ENCODE results near the gene KCNE1. TPM values are rescaled to one million over a fixed set of nuclear protein-coding genes. Genes with fewer than 3 reads are reported as not detected.

KCNE1 gene
- total RNA-seq, 1 experiment from 2014 or later = not detected

- DNase-seq (ENCODE audit: low read depth, low spot score) (no peak), ATAC-seq (no peak)
- intact Hi-C loops (cut with micrococcal nuclease; ENCODE audit: unreplicated experiment) (no loop called here), in situ Hi-C loops (cut with HindIII; ENCODE audit: low pct_unique_long_range_greater_than_20kb, low sequenced_read_pairs) (no loop called here)
- BruUV-seq (replicated peaks) = no TSS peak
- TF ChIP-seq POLR2AphosphoS5 (IDR thresholded peaks at IDR 0.05; ENCODE audit: low read depth, low read length) (no peak), CTCF (IDR thresholded peaks at IDR 0.05) (no peak), REST (IDR thresholded peaks at IDR 0.05; ENCODE audit: insufficient read depth in 1 of 2, low read depth in 2 of 2, low read length in 1 of 2) (no peak)
- peaks cover 9% of the 10 kb centered on the region for H3K4me1 ChIP-seq (ENCODE audit: control insufficient read depth, insufficient read depth, low read length)
- no peaks in the 10 kb centered on the region for H3K9me3 ChIP-seq (ENCODE audit: control insufficient read depth, insufficient read depth, low read depth, low read length)
- no peak overlapping the region for H3K4me3 ChIP-seq (ENCODE audit: low read depth in 2 of 2, low read length in 2 of 2)
- H3K27me3 ChIP-seq (ENCODE audit: control insufficient read depth, insufficient read depth, low read length) = no peaks in the 10 kb centered on the region
- ChIA-PET CTCF (no interaction called here), POLR2A (no interaction called here)
- no peaks in the 10 kb centered on the region for H3K36me3 ChIP-seq (ENCODE audit: control insufficient read depth, insufficient read depth, low read length)
- H3K27ac ChIP-seq (ENCODE audit: low read length) = no peak overlapping the region
Observed at GRCh38 chr21:34548781-34549376, 36.9 kb upstream of the KCNE1 start.

DNA sequence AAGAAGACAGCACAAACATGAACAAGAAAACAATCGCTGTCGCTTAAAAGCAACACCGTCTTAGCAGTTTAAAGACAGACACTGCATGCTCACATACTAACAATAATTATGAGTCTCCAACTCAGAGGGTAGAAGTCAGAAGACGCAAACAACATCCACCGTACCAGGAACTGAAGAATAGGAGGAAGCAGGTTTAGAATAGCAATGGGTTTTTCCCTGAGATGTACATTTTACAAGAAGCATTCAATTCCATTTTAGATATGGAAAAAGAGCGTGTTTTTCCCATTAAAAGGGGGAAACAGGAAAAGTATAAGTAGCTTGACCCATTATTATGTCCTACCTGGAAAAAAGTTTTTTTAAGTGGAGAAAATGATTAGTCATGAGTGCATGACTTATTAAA, 34.5 kb upstream of the KCNE1 start:
- Histone ChIP-seq H3K4me1 (ENCODE audit: control insufficient read depth, insufficient read depth, low read length) (peaks cover 9% of the 10 kb centered on the region), H3K9me3 (ENCODE audit: control insufficient read depth, insufficient read depth, low read depth, low read length) (no peaks in the 10 kb centered on the region), H3K4me3 (ENCODE audit: low read depth in 2 of 2, low read length in 2 of 2) (no peak overlapping the region), H3K27ac (ENCODE audit: low read length) (peak overlapping the region; percentile 74; the same call in 1 of the 2 replicates), H3K36me3 (ENCODE audit: control insufficient read depth, insufficient read depth, low read length) (no peaks in the 10 kb centered on the region), H3K27me3 (ENCODE audit: control insufficient read depth, insufficient read depth, low read length) (no peaks in the 10 kb centered on the region)
- POLR2A ChIA-PET = no interaction called here
- intact Hi-C loops (cut with micrococcal nuclease; ENCODE audit: unreplicated experiment) (no loop called here), in situ Hi-C loops (cut with HindIII; ENCODE audit: low pct_unique_long_range_greater_than_20kb, low sequenced_read_pairs) (no loop called here)
- no peak for ATAC-seq
- TF ChIP-seq SIN3A (IDR thresholded peaks at IDR 0.05; ENCODE audit: borderline replicate concordance, insufficient read depth, low read depth, low read length) (no peak), REST (IDR thresholded peaks at IDR 0.05; ENCODE audit: insufficient read depth in 1 of 2, low read depth in 2 of 2, low read length in 1 of 2) (no peak), CTCF (IDR thresholded peaks at IDR 0.05) (no peak), TCF7L2 (IDR thresholded peaks at IDR 0.05; ENCODE audit: low read depth, low read length) (no peak), POLR2AphosphoS5 (IDR thresholded peaks at IDR 0.05; ENCODE audit: low read depth, low read length) (no peak)
- no TSS peak for BruUV-seq (replicated peaks)
- DNase-seq (ENCODE audit: low read depth, low spot score) = no peak
- CTCF ChIA-PET = no interaction called here

Measured in Panc1 (cell line).